GM12892 (cell line): Measurements from ENCODE around the gene ITM2B. TPM values are rescaled to one million over a fixed set of nuclear protein-coding genes. Genes with fewer than 3 reads are reported as not detected.
"Not testable (repeated sequence)": the region's sequence is repeated elsewhere in the genome, so short reads cannot be mapped to it uniquely, and the experiment has no call there.

Source experiments
- DNase-seq: peaks from one replicate; pipeline ENCODE4 v3.0.0; 2011; ENCODE audit not compliant: insufficient read length
- FAIRE-seq: peaks from 2 replicates; lab custom pipeline; 2011; peaks lifted over from hg19 to GRCh38; lab: Jason Lieb, UNC
- POLR2A ChIP-seq: IDR thresholded peaks from 2 replicates; pipeline ENCODE4 v1.6.1; 2011; ENCODE audit warnings: low read depth, low read length, control low read depth
- POLR2AphosphoS5 ChIP-seq: IDR thresholded peaks from 2 replicates; pipeline ENCODE4 v1.6.1; 2011; ENCODE audit warnings: low read depth, low read length, control low read depth
- TAF1 ChIP-seq: IDR thresholded peaks from 2 replicates; pipeline ENCODE4 v1.6.1; 2011; ENCODE audit warnings: low read depth, mild to moderate bottlenecking, control low read depth, low read length, borderline replicate concordance
- polyA plus RNA-seq: library from polyadenylated mRNA; unstranded; fragments of >200 nt; gene quantifications from one replicate; pipeline ENCODE4 v1.2.1, GENCODE V29; 2012; ENCODE audit warnings: missing spikeins, inconsistent platforms; ENCODE audit not compliant: missing spikeins

The ITM2B gene
- 14.0 TPM for polyA plus RNA-seq

GRCh38 chr13:48233046-48233888 is at the start of gene ITM2B:
Gene ITM2B, plus strand, starts transcription at chr13:48233206. Its CDS starts 155 bp downstream, at chr13:48233361.
- FAIRE-seq (peak; percentile 56), DNase-seq (peak; percentile 54)
- no peak for TF ChIP-seq TAF1
- no peak for TF ChIP-seq POLR2AphosphoS5
- no peak for TF ChIP-seq POLR2A

DNA sequence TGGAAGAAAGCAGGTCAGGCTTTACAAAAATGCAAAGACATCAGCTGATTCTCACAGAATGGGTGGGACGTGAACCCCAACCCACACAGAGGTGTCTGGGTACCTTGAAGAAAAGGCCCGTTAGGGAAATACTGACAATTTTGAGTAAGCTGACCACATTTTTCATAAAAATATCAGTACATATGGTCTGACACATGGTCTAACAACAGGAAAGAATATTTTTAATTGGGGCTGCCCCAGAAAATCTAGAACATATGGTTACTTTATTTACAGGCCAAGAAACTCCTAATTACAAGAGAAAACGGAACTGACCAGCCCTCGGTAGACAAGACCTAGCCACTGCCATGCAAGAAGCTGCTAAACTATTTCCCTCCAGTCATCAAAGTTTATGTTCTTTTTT is 48.7 kb upstream of the ITM2B start:
- FAIRE-seq: peak; percentile 17
- no peak for TF ChIP-seq POLR2A
- no peak for TF ChIP-seq POLR2AphosphoS5
- no peak for TF ChIP-seq TAF1
- no peak for DNase-seq

- DNase-seq (no peak), FAIRE-seq (no peak)
- TF ChIP-seq POLR2A: no peak
- TF ChIP-seq POLR2AphosphoS5: no peak
- TF ChIP-seq TAF1: no peak
Measured at GRCh38 chr13:48185018-48185417, 48.0 kb upstream of the ITM2B start.

DNA sequence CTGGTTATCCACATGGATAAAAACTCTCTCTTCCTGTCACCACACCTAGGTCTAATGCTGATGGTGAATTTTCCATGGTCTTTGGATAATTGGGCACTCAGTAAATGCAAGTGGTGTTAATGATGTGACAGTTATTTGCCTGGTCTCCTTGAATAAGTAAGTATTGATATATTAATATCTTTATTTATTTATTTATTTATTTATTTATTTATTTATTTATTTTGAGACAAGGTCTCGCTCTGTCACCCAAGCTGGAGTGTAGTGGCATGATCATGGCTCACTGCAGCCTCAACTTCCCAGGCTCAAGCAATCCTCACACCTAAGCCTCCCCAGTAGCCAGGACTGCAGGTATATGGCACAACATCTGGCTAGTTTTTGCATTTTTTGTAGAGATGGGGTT is 46.3 kb upstream of the ITM2B start:
- DNase-seq (no peak), FAIRE-seq (no peak)
- no peak for TF ChIP-seq TAF1
- TF ChIP-seq POLR2AphosphoS5: no peak
- no peak for TF ChIP-seq POLR2A

DNA sequence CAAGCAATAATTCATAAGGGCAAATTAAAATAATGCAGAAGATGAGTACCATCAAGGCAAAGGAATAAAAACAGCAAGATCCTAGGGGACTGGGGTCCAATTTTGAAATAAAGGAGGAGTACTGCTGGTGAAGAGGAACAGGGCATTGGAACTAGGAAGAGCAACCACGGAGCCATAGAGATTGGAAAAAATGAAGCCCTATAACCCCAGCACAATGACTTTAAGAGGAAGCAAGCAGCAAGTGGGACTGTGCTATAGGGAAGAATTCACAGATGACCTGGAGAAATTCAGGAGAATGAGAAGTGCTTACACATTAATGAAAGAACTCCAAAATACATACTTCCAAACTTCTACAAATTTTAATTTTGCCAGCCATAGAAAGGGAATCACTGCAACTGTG is 44.9 kb upstream of the ITM2B start:
- no peak for FAIRE-seq
- TF ChIP-seq POLR2AphosphoS5 (no peak), POLR2A (no peak), TAF1 (no peak)
- no peak for DNase-seq

DNA sequence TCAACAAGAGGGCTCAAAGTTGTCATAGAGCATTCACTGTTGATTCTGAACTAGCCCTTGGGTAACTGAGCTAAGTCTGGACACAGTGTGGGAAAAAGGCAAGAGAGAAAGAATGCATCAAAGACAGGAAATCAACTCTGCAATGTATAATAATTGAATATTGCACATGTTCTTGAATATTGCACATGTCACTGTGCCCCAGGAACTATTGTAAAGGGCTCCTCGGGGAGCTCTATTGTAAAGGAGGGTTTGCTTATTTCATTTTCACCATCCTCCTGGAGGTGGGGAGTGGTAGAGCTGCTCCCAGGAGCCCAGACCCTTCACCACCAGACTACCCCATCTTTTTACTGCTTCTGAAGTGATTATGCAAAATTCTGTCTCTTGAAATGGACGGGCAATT is 44.4 kb upstream of the ITM2B start:
- DNase-seq (no peak), FAIRE-seq (no peak)
- TF ChIP-seq POLR2AphosphoS5 (no peak), POLR2A (no peak), TAF1 (no peak)

- FAIRE-seq (no peak), DNase-seq (no peak)
- TF ChIP-seq POLR2AphosphoS5: no peak
- no peak for TF ChIP-seq POLR2A
- no peak for TF ChIP-seq TAF1
Measured at GRCh38 chr13:48189171-48189570, 43.8 kb upstream of the ITM2B start.

DNA sequence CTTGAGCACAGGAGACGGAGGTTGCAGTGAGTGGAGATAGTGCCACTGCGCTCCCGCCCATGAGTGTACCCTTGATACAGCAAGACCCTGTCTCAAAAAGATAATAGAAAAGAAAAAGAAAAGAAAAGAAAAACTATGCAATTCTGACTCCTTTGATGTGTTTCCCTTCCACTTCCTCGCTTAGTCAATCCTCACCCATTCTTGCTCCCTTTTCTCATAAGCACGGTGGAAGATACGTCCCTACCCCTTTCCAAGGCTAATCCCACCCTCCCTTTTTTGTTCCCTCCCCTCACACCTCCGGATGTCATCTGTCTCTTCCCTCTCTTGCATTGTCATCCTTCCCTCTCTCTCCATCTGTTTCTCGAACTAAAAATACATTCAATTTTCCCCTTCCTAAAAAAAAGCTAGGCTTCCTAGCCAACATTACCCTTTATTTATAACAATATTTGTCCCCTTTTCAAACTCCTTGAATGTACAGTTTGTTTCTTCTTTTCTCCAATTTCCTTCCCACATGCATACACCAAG is 40.5 kb upstream of the ITM2B start:
- DNase-seq: no peak
- FAIRE-seq: no peak
- no peak for TF ChIP-seq TAF1
- TF ChIP-seq POLR2AphosphoS5: no peak
- no peak for TF ChIP-seq POLR2A

DNA sequence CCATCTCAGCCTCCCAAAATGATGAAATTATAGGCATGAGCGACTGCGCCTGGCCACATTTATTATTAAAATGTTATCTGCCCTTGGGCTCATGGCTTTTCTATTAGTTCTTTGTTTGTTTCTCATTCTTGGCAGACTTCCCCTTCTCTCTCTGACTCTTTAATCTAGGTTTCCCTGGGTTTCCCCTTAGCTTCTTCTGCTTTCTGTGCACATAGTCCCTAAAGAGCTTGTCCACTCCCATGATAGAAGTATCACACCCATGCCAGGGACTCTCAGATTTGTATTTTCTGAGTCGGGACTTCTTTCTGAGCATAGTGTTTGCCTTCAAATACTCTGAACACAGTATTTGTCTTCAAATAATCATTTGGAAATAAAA is 38.6 kb upstream of the ITM2B start:
- FAIRE-seq: peak; percentile 5
- DNase-seq: no peak
- no peak for TF ChIP-seq POLR2AphosphoS5
- no peak for TF ChIP-seq POLR2A
- TF ChIP-seq TAF1: no peak

DNA sequence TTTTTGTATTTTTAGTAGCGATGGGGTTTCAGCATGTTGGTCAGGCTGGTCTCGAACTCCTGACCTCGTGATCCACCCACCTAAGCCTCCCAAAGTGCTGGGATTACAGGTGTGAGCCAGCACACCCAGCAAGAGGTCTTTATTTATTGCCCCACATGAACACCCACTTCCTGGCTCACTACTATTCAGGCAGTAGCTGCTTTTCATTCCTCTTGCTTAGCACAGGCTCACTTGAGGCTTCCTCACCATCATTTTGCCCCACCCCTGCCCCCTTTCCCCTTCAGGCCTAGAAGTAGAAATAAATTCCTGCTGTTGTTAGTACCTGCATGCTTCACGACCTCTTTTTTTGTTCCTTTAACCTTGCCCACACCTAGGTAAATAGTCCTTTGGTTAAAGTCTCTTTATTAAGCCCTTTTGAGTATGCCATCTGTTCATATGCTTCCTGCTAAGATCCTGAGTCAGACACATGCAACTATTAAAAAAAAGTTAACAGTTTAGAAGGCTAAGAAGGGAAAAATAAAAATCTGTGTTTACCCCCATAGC is 33.5 kb upstream of the ITM2B start:
- FAIRE-seq (no peak), DNase-seq (no peak)
- TF ChIP-seq POLR2A (no peak), POLR2AphosphoS5 (no peak), TAF1 (no peak)

DNA sequence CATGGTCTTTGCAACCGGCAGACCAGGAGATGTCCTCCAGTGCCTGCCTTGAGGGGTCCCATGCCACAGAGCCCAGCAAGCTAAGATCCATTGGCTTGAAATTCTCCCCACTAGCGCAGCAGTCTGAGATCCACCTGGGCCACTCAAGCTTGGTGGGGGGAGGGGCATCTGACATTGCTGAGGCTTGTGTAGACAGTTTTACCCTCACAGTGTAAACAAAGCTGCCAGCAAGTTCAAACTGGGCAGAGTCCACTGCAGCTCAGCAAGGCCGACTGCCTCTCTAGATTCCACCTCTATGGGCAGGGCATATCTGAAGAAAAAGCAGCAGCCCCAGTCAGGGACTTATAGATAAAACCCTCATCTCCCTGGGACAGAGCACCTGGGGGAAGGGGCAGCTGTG is 32.0 kb upstream of the ITM2B start:
- no peak for DNase-seq
- FAIRE-seq: no peak
- TF ChIP-seq POLR2A (no peak), TAF1 (no peak), POLR2AphosphoS5 (no peak)

- DNase-seq, FAIRE-seq: not testable (repeated sequence)
Measured at GRCh38 chr13:48207207-48207606, 25.8 kb upstream of the ITM2B start.

DNA sequence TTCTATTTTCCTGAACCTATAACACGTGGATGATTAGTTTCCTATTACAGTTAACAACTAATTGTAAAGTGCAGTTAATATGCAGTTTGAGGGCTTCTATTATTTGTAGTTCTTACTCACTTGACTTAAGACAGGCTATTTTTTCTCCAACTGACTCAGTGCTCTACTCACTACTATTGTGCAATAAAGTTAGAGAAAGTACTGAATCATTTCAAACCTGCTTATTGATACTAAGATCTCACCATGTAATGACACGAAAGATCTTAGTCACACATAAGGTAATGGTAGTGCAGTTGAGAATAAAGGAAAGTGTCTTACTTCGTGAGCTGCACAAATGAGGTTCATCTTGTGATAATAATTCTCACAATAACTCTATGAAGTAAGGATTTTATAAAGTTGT is 22.8 kb upstream of the ITM2B start:
- FAIRE-seq: peak; percentile 77
- TF ChIP-seq POLR2A: no peak

More for the DNA sequence above, 22.8 kb upstream of the ITM2B start:
- no peak for DNase-seq
